IPS DF 4.7 (cell line): ENCODE results near the gene RAB11B.
"Not testable (repeated sequence)": the region's sequence is repeated elsewhere in the genome, so short reads cannot be mapped to it uniquely, and the experiment has no call there.

ENCODE experiments used
- DNase-seq: peaks from one replicate; pipeline ENCODE4 v3.0.0-alpha.2; 2013; ENCODE audit warnings: low spot score; ENCODE audit errors: extremely low read depth

RAB11B gene

GRCh38 chr19:8429044-8429443, 38.9 kb downstream of the RAB11B start:
- DNase-seq, result no peak

- no peak for DNase-seq
Measured at GRCh38 chr19:8429826-8430225, 39.7 kb downstream of the RAB11B start.

- no peak for DNase-seq
Measured at GRCh38 chr19:8430650-8431049, 40.5 kb downstream of the RAB11B start.

- DNase-seq, result no peak
Measured at GRCh38 chr19:8438236-8438635, 48.1 kb downstream of the RAB11B start.

GRCh38 chr19:8441725-8442544, 51.8 kb downstream of the RAB11B start:
- no peak for DNase-seq

GRCh38 chr19:8444140-8444676, 54.0 kb downstream of the RAB11B start:
- DNase-seq, result not testable (repeated sequence)

- peak; percentile 72 for DNase-seq
Measured at GRCh38 chr19:8444677-8445487, 54.7 kb downstream of the RAB11B start, which contains the start of gene HNRNPM. TSS of gene HNRNPM (plus strand) at chr19:8444975. CDS start at chr19:8444999, 24 bp downstream.

- DNase-seq, result no peak
Measured at GRCh38 chr19:8445488-8446001, 55.4 kb downstream of the RAB11B start.

- DNase-seq, result no peak
Measured at GRCh38 chr19:8446061-8446709, 56.0 kb downstream of the RAB11B start.

- no peak for DNase-seq
Measured at GRCh38 chr19:8449830-8450229, 59.7 kb downstream of the RAB11B start.

- no peak for DNase-seq
Measured at GRCh38 chr19:8451377-8451776, 61.2 kb downstream of the RAB11B start.

- no peak for DNase-seq
Measured at GRCh38 chr19:8451885-8452284, 61.7 kb downstream of the RAB11B start.

GRCh38 chr19:8452446-8453123, 62.4 kb downstream of the RAB11B start:
- no peak for DNase-seq

- DNase-seq, result no peak
Measured at GRCh38 chr19:8453616-8454015, 63.5 kb downstream of the RAB11B start.
